Heart right ventricle (tissue), 16 donors: ENCODE data around the gene ZBTB7B. TPM values are rescaled to one million over a fixed set of nuclear protein-coding genes. Genes with fewer than 3 reads are reported as not detected.
A peak's percentile ranks its signal among the peaks of the same experiment; 100 is the strongest.

Source experiments
- ATAC-seq, 8 donors: fragments of 200-7000 bp; cut with Tn5 transposase; one replicate each; pipeline ENCODE4 v1.9.1; 2020; ENCODE audit warnings: mild to moderate bottlenecking in 8 of 8, moderate library complexity in 8 of 8, moderate number of reproducible peaks in 1 of 8
- DNase-seq, 2 donors: peaks; one replicate each; pipeline ENCODE4 v3.0.0-alpha.2; 2020
- H3K27ac ChIP-seq, 10 donors: fragments of 200-600 bp; sonication (generic) in 2 of 10; one replicate each; pipeline versions ENCODE4 v1.5.0 to v1.8.0; 2020 to 2022; ENCODE audit warnings: mild to moderate bottlenecking in 3 of 10
- H3K27me3 ChIP-seq, 7 donors: fragments of 200-600 bp; one replicate each; pipeline ENCODE4 v1.8.0; 2021 to 2022; ENCODE audit warnings: mild to moderate bottlenecking in 2 of 7
- H3K36me3 ChIP-seq, 9 donors: fragments of 200-600 bp; sonication (generic) in 1 of 9; one replicate each; pipeline versions ENCODE4 v1.5.0 to v1.8.0; 2020 to 2022; ENCODE audit warnings: mild to moderate bottlenecking in 2 of 9
- H3K4me1 ChIP-seq, 9 donors: fragments of 200-600 bp; sonication (generic) in 1 of 9; one replicate each; pipeline versions ENCODE4 v1.5.0 to v1.8.0; 2020 to 2022; ENCODE audit warnings: mild to moderate bottlenecking in 4 of 9
- H3K4me3 ChIP-seq, 10 donors: fragments of 200-600 bp; sonication (generic) in 2 of 10; one replicate each; pipeline versions ENCODE4 v1.5.0 to v1.8.0; 2020 to 2022; ENCODE audit warnings: mild to moderate bottlenecking in 7 of 10, moderate library complexity in 2 of 10
- H3K9me3 ChIP-seq, 11 donors: fragments of 200-600 bp in 10 of 11; sonication (generic) in 2 of 11; one replicate each; pipeline versions ENCODE4 v1.5.0 to v1.8.0; 2013 to 2022; ENCODE audit warnings: mild to moderate bottlenecking in 2 of 11, control low read depth in 1 of 11, moderate library complexity in 1 of 11
- WGBS, 2 donors: extraction: QIAGEN DNeasy Blood & Tissue Kit; methylation state at CpG; one replicate each; pipeline ENCODE4 v1.1.7; 2013; ENCODE audit warnings: inconsistent platforms in 1 of 2; 5-methylcytosine and 5-hydroxymethylcytosine counted together
- intact Hi-C, 10 donors: fragments of 100-400 bp; cut with DNase I; formaldehyde crosslinking; loops; one replicate each; pipeline versions ENCODE4 v1.11.1 to v1.14.2; 2022
- polyA plus RNA-seq, 2 donors: library from polyadenylated mRNA; stranded (reverse); fragments of 200-250 nt; gene quantifications; one replicate each; pipeline ENCODE4 v1.2.3, GENCODE V29; 2013
- total RNA-seq, 10 donors: library from RNA; stranded (reverse); fragmentation: NEBNext Ultra II Directional in 3 of 10; extraction: Animal tissue kit (Norgen Biotek cat#: 25700) in 3 of 10; gene quantifications; one replicate each; pipeline versions ENCODE4 v1.2.1 to v1.2.4, GENCODE V29; 2021 to 2023
- TF ChIP-seq, protein P1 (sequence below), 9 donors: fragments of 200-600 bp; sonication (generic) in 2 of 9; IDR thresholded peaks; one replicate each; pipeline versions ENCODE4 v1.5.0 to v1.8.0; 2021 to 2022; ENCODE audit warnings: antibody characterized with exemption in 9 of 9, mild to moderate bottlenecking in 5 of 9, moderate library complexity in 1 of 9
- donor health status: Arrhythmogenic right ventricular cardiomyopathy.
- donor health status: ischemic (EF 13 %, LVEDD 7.1; RV severe dilation, severe dysfunction).
- donor health status: healthy with polysubstance abuse.
- donor health status: DM: no; HTN: yes; CAD: no.
- donor health status: DM: no; HTN: no; CAD: no.
- donor health status: ischemic (EF 25% LVEDD 6.9; RV normal size, moderate dysfunction).
- donor health status: ischemic (EF 25% LVEDD 5.7; RV mildly dilated, moderate dysfunction).
- donor health status: healthy.
- donor health status: DM: yes; HTN: yes; CAD: no.
- donor health status: Ischemic cardiomyopathy.
- donor health status: ischemic (EF 35%, LVEDD 5.7; RV mildly dilated, moderate dysfunction).
- donor health status: nonischemic (EF 11% LVEDD 7.7; RV severe dilation, severe dysfunction).
- donor health status: DM: yes; HTN: yes; CAD: no.
- donor health status: PGD.
- donor health status: ischemic (EF 29% LVEDD 5.4; RV normal size, mild dysfunction).
- donor health status: nonischemic (EF 23%, LVEDD 6.1; RV moderate dilation, normal function).

ZBTB7B gene
- total and polyA plus RNA-seq, 12 donors: 25.7 to 54.7 (median 37.9) TPM

GRCh38 chr1:155051342-155051776, 48.8 kb downstream of the ZBTB7B start:
- Histone ChIP-seq H3K4me1 (peaks cover 12 to 45% (median 27%) of the 10 kb centered on the region in 9 donors), H3K9me3 (no peaks in the 10 kb centered on the region), H3K27ac (peak overlapping the region; percentile 53 to 98 (median 94)), H3K4me3 (peak overlapping the region; percentile 51 to 98 (median 84)), H3K27me3 (no peaks in the 10 kb centered on the region), H3K36me3 (peaks cover 0 to 32% (median 20%) of the 10 kb centered on the region in 9 donors)
- WGBS, 2 donors: 1% methylated on average over 31 of the region's 31 CpGs
- no peak for DNase-seq
- intact Hi-C loops: loop anchor here in 4 of 10 donors (2.0 to 10.0 kb wide), 7 partner anchors 33 to 567 kb away; partner anchors contain the start of genes CKS1B (in 2 of the 4), SHC1 (in 2 of the 4), PBXIP1 (in 1 of the 4) and ZBTB7B (in 1 of the 4)
- TF ChIP-seq, protein P1, sequence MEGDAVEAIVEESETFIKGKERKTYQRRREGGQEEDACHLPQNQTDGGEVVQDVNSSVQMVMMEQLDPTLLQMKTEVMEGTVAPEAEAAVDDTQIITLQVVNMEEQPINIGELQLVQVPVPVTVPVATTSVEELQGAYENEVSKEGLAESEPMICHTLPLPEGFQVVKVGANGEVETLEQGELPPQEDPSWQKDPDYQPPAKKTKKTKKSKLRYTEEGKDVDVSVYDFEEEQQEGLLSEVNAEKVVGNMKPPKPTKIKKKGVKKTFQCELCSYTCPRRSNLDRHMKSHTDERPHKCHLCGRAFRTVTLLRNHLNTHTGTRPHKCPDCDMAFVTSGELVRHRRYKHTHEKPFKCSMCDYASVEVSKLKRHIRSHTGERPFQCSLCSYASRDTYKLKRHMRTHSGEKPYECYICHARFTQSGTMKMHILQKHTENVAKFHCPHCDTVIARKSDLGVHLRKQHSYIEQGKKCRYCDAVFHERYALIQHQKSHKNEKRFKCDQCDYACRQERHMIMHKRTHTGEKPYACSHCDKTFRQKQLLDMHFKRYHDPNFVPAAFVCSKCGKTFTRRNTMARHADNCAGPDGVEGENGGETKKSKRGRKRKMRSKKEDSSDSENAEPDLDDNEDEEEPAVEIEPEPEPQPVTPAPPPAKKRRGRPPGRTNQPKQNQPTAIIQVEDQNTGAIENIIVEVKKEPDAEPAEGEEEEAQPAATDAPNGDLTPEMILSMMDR (IDR thresholded peaks at IDR 0.05): no peak
- ATAC-seq: peak in 7 of 8 donors; percentile 0 to 16 (median 4)

DNA sequence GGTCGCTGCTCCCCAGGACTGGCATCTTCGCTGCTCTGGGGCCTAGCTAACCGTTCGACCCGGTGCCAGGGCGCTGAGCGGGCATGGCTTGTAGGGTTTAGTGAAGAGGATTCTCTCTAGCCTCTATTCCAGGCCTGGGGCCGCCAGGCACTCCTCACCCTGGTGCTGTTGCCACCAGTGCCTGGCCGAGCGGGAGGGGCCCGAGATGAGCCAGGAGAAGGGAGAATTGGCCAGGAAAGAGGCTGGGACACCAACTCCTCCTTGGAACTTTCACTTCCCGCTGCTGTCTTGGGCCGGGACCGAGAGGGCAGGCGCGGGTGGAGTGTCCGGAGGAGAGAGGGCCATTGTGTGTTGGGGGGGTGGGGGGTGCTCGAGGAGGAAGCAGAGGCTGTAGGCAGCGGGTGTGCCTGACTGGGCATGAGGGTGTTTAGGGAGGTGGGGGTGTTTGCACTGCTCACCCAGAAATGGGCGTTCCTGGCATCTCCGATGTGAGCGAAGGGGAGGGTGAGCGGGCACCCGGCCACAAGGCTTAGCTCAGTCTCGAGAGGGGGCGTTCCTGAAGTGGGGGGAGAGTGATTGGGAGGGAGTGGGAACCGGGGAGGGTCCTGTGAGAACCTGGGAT, 49.3 kb downstream of the ZBTB7B start:
- peaks cover 12 to 45% (median 27%) of the 10 kb centered on the region in 9 donors for H3K4me1 ChIP-seq
- no peaks in the 10 kb centered on the region for H3K9me3 ChIP-seq
- WGBS, 2 donors: 3 to 5% methylated on average over 25 to 27 of the region's 27 CpGs
- ATAC-seq (peak; percentile 41 to 79 (median 64)), DNase-seq (peak; percentile 71 to 79)
- TF ChIP-seq, protein P1 (IDR thresholded peaks at IDR 0.05): no peak
- H3K36me3 ChIP-seq: peaks cover 0 to 38% (median 20%) of the 10 kb centered on the region in 9 donors
- no peaks in the 10 kb centered on the region for H3K27me3 ChIP-seq
- H3K4me3 ChIP-seq: peak overlapping the region; percentile 51 to 98 (median 84)
- intact Hi-C loops: loop anchor here in 4 of 10 donors (2.0 to 10.0 kb wide), 7 partner anchors 33 to 567 kb away; partner anchors contain the start of genes CKS1B (in 2 of the 4), SHC1 (in 2 of the 4), PBXIP1 (in 1 of the 4) and ZBTB7B (in 1 of the 4)
- peak overlapping the region; percentile 53 to 98 (median 94) for H3K27ac ChIP-seq

- intact Hi-C loops: loop anchor here in 3 of 10 donors (5.0 to 10.0 kb wide), 6 partner anchors 35 to 568 kb away; partner anchors contain the start of genes CKS1B (in 2 of the 3), SHC1 (in 2 of the 3), PBXIP1 (in 1 of the 3) and ZBTB7B (in 1 of the 3)
Observed at GRCh38 chr1:155052439-155053395, 50.1 kb downstream of the ZBTB7B start.

More at GRCh38 chr1:155052439-155053395, 50.1 kb downstream of the ZBTB7B start:
- H3K27me3 ChIP-seq: no peaks in the 10 kb centered on the region
- ATAC-seq (peak; percentile 14 to 80 (median 60)), DNase-seq (peak; percentile 62 to 85)
- H3K4me1 ChIP-seq: peaks cover 12 to 45% (median 27%) of the 10 kb centered on the region in 9 donors
- H3K9me3 ChIP-seq: no peaks in the 10 kb centered on the region
- H3K36me3 ChIP-seq: peaks cover 0 to 46% (median 28%) of the 10 kb centered on the region in 9 donors
- 43 to 61% methylated on average over 12 of the region's 12 CpGs for WGBS, 2 donors
- H3K27ac ChIP-seq: peak overlapping the region; percentile 53 to 98 (median 92)
- TF ChIP-seq, protein P1 (IDR thresholded peaks at IDR 0.05): peak in 4 of 9 donors; percentile 20 to 47 (median 36)
- H3K4me3 ChIP-seq: peak overlapping the region in 9 of 10 donors; percentile 51 to 98 (median 84)
